Psoas muscle (tissue), 8 donors: ENCODE data around the gene NCCRP1. TPM values are rescaled to one million over a fixed set of nuclear protein-coding genes. Genes with fewer than 3 reads are reported as not detected.

Experiments
- ATAC-seq, 4 donors: fragments of 200-7000 bp; cut with Tn5 transposase; one replicate each; pipeline ENCODE4 v1.9.1; 2020; ENCODE audit warnings: moderate library complexity in 3 of 4, mild to moderate bottlenecking in 2 of 4
- DNase-seq, 2 donors: peaks; one replicate each; pipeline ENCODE4 v3.0.0-alpha.2; 2020
- H3K27ac ChIP-seq: fragments of 200-600 bp; one replicate; pipeline ENCODE4 v1.8.0; 2022
- H3K27me3 ChIP-seq, 3 donors: fragments of 200-600 bp in 1 of 3; one replicate each; pipeline versions ENCODE4 v1.6.1 to v1.8.0; 2013 to 2022; ENCODE audit warnings: low read length in 2 of 3, mild to moderate bottlenecking in 2 of 3, moderate library complexity in 1 of 3; ENCODE audit not compliant: insufficient read depth in 3 of 3
- H3K36me3 ChIP-seq, 2 donors: fragments of 200-600 bp in 1 of 2; one replicate each; pipeline versions ENCODE4 v1.6.1 to v1.8.0; 2013 to 2022; ENCODE audit warnings: low read depth in 1 of 2, mild to moderate bottlenecking in 1 of 2, moderate library complexity in 1 of 2; ENCODE audit not compliant: insufficient read depth in 1 of 2
- H3K4me1 ChIP-seq: fragments of 200-600 bp; one replicate; pipeline ENCODE4 v1.8.0; 2022
- H3K4me3 ChIP-seq: fragments of 200-600 bp; one replicate; pipeline ENCODE4 v1.8.0; 2022; ENCODE audit warnings: mild to moderate bottlenecking
- H3K9me3 ChIP-seq: fragments of 200-600 bp; one replicate; pipeline ENCODE4 v1.8.0; 2022
- CTCF ChIP-seq: fragments of 200-600 bp; IDR thresholded peaks from one replicate; pipeline ENCODE4 v1.8.0; 2022; ENCODE audit warnings: antibody characterized with exemption
- WGBS, 3 donors: extraction: QIAGEN DNeasy Blood & Tissue Kit; methylation state at CpG; one replicate each; pipeline versions ENCODE4 v1.1.6 to v1.1.7; 2013; 5-methylcytosine and 5-hydroxymethylcytosine counted together
- intact Hi-C, 2 donors: fragments of 100-400 bp; cut with DNase I; formaldehyde crosslinking; loops; one replicate each; pipeline versions ENCODE4 v1.11.0 to v1.14.2; 2022
- polyA plus RNA-seq, 3 donors: library from polyadenylated mRNA; stranded (reverse); fragments of 200-250 nt; gene quantifications; one replicate each; pipeline ENCODE4 v1.2.3, GENCODE V29; 2013
- total RNA-seq, 4 donors: library from RNA; stranded (reverse); fragmentation: NEBNext Ultra II Directional in 2 of 4; extraction: Animal tissue kit (Norgen Biotek cat#: 25700) in 2 of 4; gene quantifications; one replicate each; pipeline versions ENCODE4 v1.2.1 to v1.2.4, GENCODE V29; 2021 to 2023
- donor health status: healthy with polysubstance abuse.
- donor health status: DM: no; HTN: no; CAD: no; lungs with moderate emphysema.
- donor health status: Bipolar disorder and iron deficiency.
- donor health status: healthy.
- donor health status: DM: yes; HTN: yes; CAD: no.
- donor health status: DM: no; HTN: no; CAD: no.
- donor health status: DM: no; HTN: no; CAD: no.
- donor health status: DM: yes; HTN: yes; CAD: no.

The NCCRP1 gene
- total and polyA plus RNA-seq, 7 donors = 0.13 TPM; not detected in 5

- intact Hi-C loops = no loop called here
- H3K27me3 ChIP-seq = peaks cover 0 to 38% (median 8%) of the 10 kb centered on the region in 3 donors
- WGBS, 3 donors = 17 to 26% (median 18%) methylated on average over 4 of the region's 4 CpGs
These were observed 27.0 kb downstream of the NCCRP1 start for GRCh38 chr19:39223703-39224279.

GRCh38 chr19:39224910-39225309 is 28.1 kb downstream of the NCCRP1 start:
- intact Hi-C loops = no loop called here
- no peak for TF ChIP-seq CTCF
- Histone ChIP-seq H3K36me3 (no peaks in the 10 kb centered on the region), H3K27me3 (peaks cover 0 to 29% (median 5%) of the 10 kb centered on the region in 3 donors), H3K4me3 (no peak overlapping the region), H3K4me1 (no peaks in the 10 kb centered on the region), H3K27ac (no peak overlapping the region), H3K9me3 (no peaks in the 10 kb centered on the region)
- 23 to 30% (median 29%) methylated on average over 3 of the region's 3 CpGs for WGBS, 3 donors
- DNase-seq (no peak), ATAC-seq (no peak)

More at GRCh38 chr19:39223703-39224279, 27.0 kb downstream of the NCCRP1 start:
- no peaks in the 10 kb centered on the region for H3K9me3 ChIP-seq
- no peaks in the 10 kb centered on the region for H3K4me1 ChIP-seq
- no peak for TF ChIP-seq CTCF
- H3K27ac ChIP-seq = no peak overlapping the region
- no peak for DNase-seq
- no peak overlapping the region for H3K4me3 ChIP-seq
- no peaks in the 10 kb centered on the region for H3K36me3 ChIP-seq
- ATAC-seq = no peak

- no peaks in the 10 kb centered on the region for H3K9me3 ChIP-seq
- 48 to 71% (median 68%) methylated on average over 2 of the region's 2 CpGs for WGBS, 3 donors
- H3K36me3 ChIP-seq = no peaks in the 10 kb centered on the region
- no peak overlapping the region for H3K4me3 ChIP-seq
- peaks cover 0 to 9% (median 2%) of the 10 kb centered on the region in 3 donors for H3K27me3 ChIP-seq
- TF ChIP-seq CTCF = no peak
- no peaks in the 10 kb centered on the region for H3K4me1 ChIP-seq
- intact Hi-C loops = no loop called here
- H3K27ac ChIP-seq = no peak overlapping the region
- ATAC-seq (no peak), DNase-seq (no peak)
These were observed 33.5 kb downstream of the NCCRP1 start for GRCh38 chr19:39230096-39230764.

GRCh38 chr19:39232708-39233107 is 35.9 kb downstream of the NCCRP1 start:
- peaks cover 0 to 15% (median 2%) of the 10 kb centered on the region in 3 donors for H3K27me3 ChIP-seq
- H3K4me3 ChIP-seq = no peak overlapping the region
- H3K36me3 ChIP-seq = no peaks in the 10 kb centered on the region
- no peaks in the 10 kb centered on the region for H3K4me1 ChIP-seq
- no peak for TF ChIP-seq CTCF
- intact Hi-C loops = no loop called here
- DNase-seq (no peak), ATAC-seq (no peak)
- H3K9me3 ChIP-seq = no peaks in the 10 kb centered on the region
- WGBS, 3 donors = 76 to 85% (median 85%) methylated on average over 5 of the region's 5 CpGs
- no peak overlapping the region for H3K27ac ChIP-seq
